ENCODE data around the gene YTHDF1. TPM values are rescaled to one million over a fixed set of nuclear protein-coding genes. Genes with fewer than 3 reads are reported as not detected.

YTHDF1 gene
- total RNA-seq, 2 donors from 2014 or later: 15.8 to 16.2 TPM

DNA sequence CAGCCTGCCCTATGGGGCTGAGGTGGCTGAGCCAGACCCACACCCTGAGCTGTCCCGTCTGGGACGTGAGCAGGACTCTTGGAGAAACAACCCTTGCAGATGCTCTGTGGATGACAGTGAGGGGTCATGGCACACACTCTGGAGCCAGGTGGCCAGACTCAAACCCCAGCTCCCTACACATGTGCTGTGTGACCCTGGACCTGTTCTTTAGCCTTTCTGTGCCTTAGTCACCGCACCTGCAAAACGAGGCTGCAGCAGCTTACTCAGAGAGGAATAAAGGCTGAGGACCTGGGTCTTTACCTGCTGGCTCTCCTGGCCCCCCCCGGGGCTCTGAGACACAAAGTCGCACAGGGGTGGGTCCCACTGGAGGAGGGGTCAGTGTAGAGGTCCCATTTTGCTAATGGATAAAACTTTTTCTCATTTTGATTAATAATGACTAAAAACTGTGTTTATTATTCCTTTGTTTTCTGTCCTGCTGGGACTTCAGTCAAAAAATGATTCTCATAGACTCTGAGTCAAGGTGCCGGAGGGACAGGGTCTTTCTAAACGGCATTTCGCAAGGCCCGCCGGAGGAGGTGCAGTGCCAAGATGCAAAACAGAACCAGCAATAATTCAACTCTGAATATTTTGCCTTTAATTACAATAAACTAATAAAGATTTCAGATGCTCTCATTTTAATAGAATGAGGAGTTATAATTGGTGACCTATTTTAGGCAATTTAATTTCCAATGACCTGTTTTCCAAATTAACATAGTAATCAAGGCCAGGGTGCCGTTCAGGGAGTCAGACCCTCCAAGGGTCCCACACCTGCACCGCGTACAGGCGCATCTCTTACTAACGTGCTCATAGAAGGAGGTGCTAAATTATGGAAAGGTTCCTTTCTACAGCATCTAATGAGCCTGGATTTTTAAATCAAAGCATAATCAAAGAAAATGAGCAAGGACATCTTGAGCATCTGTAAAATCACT, 62.4 kb downstream of the YTHDF1 start:
- H3K27me3 ChIP-seq: peaks cover 0 to 6% of the 10 kb centered on the region in 2 donors
- intact Hi-C loops (cut with DNase I): no loop called here
- no peaks in the 10 kb centered on the region for H3K4me1 ChIP-seq
- H3K4me3 ChIP-seq: no peak overlapping the region
- H3K9me3 ChIP-seq: no peaks in the 10 kb centered on the region
- no peak for TF ChIP-seq POLR2A (IDR thresholded peaks at IDR 0.05)
- TF ChIP-seq, protein P1, sequence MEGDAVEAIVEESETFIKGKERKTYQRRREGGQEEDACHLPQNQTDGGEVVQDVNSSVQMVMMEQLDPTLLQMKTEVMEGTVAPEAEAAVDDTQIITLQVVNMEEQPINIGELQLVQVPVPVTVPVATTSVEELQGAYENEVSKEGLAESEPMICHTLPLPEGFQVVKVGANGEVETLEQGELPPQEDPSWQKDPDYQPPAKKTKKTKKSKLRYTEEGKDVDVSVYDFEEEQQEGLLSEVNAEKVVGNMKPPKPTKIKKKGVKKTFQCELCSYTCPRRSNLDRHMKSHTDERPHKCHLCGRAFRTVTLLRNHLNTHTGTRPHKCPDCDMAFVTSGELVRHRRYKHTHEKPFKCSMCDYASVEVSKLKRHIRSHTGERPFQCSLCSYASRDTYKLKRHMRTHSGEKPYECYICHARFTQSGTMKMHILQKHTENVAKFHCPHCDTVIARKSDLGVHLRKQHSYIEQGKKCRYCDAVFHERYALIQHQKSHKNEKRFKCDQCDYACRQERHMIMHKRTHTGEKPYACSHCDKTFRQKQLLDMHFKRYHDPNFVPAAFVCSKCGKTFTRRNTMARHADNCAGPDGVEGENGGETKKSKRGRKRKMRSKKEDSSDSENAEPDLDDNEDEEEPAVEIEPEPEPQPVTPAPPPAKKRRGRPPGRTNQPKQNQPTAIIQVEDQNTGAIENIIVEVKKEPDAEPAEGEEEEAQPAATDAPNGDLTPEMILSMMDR (IDR thresholded peaks at IDR 0.05): no peak
- WGBS, 2 donors: 44 to 48% methylated on average over 13 to 16 of the region's 16 CpGs
- H3K36me3 ChIP-seq (replicated peaks in 1 of 2; ENCODE audit: insufficient read depth in 1 of 2, low read depth in 2 of 2): no peaks in the 10 kb centered on the region
- H3K27ac ChIP-seq: no peak overlapping the region
- DNase-seq (peak in 1 of 4 donors; percentile 1), ATAC-seq (no peak)

DNA sequence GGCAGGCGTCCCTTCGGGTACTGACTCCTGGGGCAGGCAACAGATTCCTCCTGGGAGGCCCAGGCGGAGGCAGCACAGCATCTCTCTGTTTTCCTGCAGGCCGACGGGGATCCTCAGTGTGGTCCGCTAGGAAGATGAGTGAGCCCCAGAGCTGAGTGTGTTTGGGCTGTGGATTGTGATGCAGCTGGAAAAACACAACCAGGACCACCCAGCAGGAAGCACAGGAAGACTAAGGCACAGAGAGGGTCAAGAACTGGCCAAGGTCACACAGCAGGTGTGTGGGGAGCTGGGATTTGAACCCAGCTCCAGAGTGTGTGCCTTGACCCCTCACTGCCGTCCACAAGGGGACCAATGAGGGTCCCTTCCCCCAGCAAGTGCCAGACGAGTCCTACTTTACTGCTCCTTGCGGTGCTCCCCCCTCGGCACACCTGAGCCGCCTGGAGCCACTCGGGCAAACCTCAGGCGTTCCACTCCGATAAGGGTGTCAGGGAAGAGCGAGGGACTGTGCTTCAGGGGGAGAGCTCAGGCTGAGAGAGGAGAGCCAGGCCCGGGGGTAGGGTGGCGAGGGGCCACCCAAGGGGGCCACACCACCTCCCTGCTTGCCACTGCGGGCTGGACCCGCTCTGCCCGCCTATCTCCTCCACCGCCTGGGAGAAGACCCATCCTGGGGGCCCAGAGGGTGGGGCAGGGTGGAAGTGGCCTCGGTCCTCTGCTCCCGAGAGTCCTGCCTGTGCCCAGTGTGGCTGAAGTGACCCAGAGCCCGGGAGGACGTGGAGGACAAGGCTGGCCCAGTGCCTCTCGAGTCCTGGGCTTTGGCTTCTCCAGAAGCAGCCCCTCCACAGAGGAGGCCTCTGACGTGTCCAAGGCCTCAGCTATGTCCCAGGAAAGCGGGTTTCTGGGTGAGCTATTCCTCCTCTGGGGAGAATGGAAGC, 63.3 kb downstream of the YTHDF1 start:
- no peak overlapping the region for H3K4me3 ChIP-seq
- no peak overlapping the region for H3K27ac ChIP-seq
- ATAC-seq (no peak), DNase-seq (peak in 1 of 4 donors; percentile 8)
- TF ChIP-seq, protein P1 (IDR thresholded peaks at IDR 0.05): no peak
- no peak for TF ChIP-seq POLR2A (IDR thresholded peaks at IDR 0.05)
- intact Hi-C loops (cut with DNase I): no loop called here
- peaks cover 0 to 6% of the 10 kb centered on the region in 2 donors for H3K27me3 ChIP-seq
- H3K4me1 ChIP-seq: no peaks in the 10 kb centered on the region
- H3K9me3 ChIP-seq: no peaks in the 10 kb centered on the region
- 53 to 54% methylated on average over 7 to 28 of the region's 28 CpGs for WGBS, 2 donors
- no peaks in the 10 kb centered on the region for H3K36me3 ChIP-seq (replicated peaks in 1 of 2; ENCODE audit: insufficient read depth in 1 of 2, low read depth in 2 of 2)

DNA sequence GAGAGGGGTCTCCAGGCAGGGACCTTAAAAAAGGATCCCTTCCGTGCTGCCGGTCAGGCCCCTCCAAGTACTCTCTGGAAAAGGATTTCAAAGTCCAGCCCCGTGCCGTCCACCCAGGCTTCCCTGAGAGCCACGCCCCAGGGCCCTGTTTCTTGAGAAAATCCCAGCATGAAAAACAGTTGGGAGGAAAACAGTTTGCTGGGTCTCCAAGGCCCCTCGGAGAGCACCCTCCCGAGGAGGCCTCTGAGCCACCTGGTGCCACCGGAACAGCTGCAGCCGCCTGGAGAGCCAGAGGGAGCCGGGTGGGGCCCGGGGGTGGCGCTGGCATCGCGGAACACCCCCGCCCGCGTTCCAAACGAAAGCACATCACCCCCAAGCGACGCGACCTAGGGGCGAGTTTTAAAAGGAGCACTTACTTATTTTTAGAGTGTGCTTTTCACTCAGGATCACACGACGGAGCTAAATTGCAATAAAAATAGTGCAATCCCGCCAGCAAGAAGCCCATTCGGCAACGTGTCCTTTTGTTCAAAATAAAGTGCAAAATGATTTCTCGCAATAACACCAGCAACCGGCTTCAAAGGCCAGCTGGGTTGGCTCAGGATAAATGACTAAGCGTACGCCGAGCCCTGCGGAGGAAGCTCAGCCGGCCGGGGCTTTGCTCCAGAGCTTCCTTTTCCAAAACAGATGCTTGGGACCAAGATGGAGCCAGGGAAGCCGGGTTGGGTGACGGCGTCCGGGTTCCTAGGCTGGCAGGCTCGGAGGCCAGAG, 64.2 kb downstream of the YTHDF1 start:
- ATAC-seq (no peak), DNase-seq (peak in 2 of 4 donors; percentile 1 to 20)
- H3K9me3 ChIP-seq: no peaks in the 10 kb centered on the region
- H3K27ac ChIP-seq: no peak overlapping the region
- WGBS, 2 donors: 43 to 54% methylated on average over 28 to 40 of the region's 40 CpGs
- no peaks in the 10 kb centered on the region for H3K4me1 ChIP-seq
- H3K4me3 ChIP-seq: no peak overlapping the region
- H3K27me3 ChIP-seq: peaks cover 0 to 6% of the 10 kb centered on the region in 2 donors
- TF ChIP-seq POLR2A (IDR thresholded peaks at IDR 0.05): no peak
- TF ChIP-seq, protein P1 (IDR thresholded peaks at IDR 0.05): no peak
- no peaks in the 10 kb centered on the region for H3K36me3 ChIP-seq (replicated peaks in 1 of 2; ENCODE audit: insufficient read depth in 1 of 2, low read depth in 2 of 2)
- intact Hi-C loops (cut with DNase I): no loop called here

DNA sequence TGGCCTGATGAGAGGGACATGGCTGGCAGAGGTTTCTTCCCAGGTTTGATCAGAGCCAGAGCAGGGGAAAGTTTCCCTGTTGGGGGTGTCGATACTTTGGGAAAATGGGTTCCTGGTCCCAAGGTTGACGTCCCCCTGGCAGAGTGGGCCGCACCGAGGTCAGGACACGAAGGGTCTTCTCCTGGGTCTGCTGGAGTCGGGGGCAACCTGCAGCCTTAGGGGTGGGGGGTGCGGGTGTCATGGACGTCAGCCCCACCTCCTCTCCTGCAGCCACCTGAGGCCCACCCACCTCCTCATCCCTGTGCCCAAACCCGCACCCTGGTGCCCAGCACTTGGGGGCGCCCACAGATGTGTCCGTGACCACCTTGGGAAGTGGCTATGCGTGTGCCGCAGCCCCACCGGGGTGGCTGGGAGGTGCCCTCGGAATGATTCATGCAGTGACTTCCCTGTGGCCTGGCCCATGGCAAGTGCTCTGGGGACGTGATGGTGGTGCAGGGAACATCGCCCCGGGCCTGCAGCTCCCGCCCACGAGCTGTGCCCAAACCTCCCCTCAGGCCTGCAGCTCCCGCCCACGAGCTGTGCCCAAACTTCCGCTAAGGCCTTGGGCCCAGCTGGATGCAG, 64.9 kb downstream of the YTHDF1 start:
- Histone ChIP-seq H3K27ac (no peak overlapping the region), H3K9me3 (no peaks in the 10 kb centered on the region), H3K4me1 (no peaks in the 10 kb centered on the region), H3K4me3 (no peak overlapping the region), H3K36me3 (replicated peaks in 1 of 2; ENCODE audit: insufficient read depth in 1 of 2, low read depth in 2 of 2) (no peaks in the 10 kb centered on the region), H3K27me3 (peaks cover 0 to 6% of the 10 kb centered on the region in 2 donors)
- WGBS, 2 donors: 59 to 100% methylated on average over 1 to 14 of the region's 23 CpGs
- TF ChIP-seq, protein P1 (IDR thresholded peaks at IDR 0.05): no peak
- no peak for TF ChIP-seq POLR2A (IDR thresholded peaks at IDR 0.05)
- no peak for DNase-seq
- intact Hi-C loops (cut with DNase I): no loop called here
- ATAC-seq: no peak
